ENCODE measurements around the gene HID1.

DNA sequence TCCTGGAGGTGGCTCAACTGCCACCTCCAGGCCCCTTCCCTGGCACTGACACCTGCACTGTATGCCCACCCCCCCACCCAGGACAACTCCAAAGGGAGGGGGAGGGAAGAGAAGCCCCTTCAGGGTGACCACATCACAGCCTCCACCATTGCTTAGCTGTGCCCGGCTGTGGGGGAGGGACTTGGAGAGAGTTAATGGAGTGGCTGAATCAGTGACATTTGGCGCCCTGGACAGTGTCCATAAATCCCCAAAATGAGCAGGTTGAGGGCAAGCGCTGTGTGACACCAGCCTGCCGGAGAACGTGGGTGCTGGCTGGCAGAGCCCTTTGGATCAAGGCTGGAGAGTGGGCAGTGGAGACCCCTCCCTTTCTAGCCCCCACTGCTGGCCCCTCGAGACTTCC lies 50.4 kb downstream of the HID1 start:
- TF ChIP-seq, protein P1, sequence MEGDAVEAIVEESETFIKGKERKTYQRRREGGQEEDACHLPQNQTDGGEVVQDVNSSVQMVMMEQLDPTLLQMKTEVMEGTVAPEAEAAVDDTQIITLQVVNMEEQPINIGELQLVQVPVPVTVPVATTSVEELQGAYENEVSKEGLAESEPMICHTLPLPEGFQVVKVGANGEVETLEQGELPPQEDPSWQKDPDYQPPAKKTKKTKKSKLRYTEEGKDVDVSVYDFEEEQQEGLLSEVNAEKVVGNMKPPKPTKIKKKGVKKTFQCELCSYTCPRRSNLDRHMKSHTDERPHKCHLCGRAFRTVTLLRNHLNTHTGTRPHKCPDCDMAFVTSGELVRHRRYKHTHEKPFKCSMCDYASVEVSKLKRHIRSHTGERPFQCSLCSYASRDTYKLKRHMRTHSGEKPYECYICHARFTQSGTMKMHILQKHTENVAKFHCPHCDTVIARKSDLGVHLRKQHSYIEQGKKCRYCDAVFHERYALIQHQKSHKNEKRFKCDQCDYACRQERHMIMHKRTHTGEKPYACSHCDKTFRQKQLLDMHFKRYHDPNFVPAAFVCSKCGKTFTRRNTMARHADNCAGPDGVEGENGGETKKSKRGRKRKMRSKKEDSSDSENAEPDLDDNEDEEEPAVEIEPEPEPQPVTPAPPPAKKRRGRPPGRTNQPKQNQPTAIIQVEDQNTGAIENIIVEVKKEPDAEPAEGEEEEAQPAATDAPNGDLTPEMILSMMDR (IDR thresholded peaks at IDR 0.05; ENCODE audit: poor library complexity, severe bottlenecking) = no peak
- no peak for TF ChIP-seq RAD21 (conservative IDR thresholded peaks at IDR 0.05)

Measured in neural cell (in vitro differentiated cells).